IPS-15b (cell line): ENCODE data around the gene NAXE.
A peak's percentile ranks its signal among the peaks of the same experiment; 100 is the strongest.

ENCODE experiments used
- H3K27me3 ChIP-seq: one replicate; pipeline ENCODE4 v1.6.1; 2013; ENCODE audit warnings: low read length; ENCODE audit not compliant: control insufficient read depth, insufficient read depth
- H3K36me3 ChIP-seq: one replicate; pipeline ENCODE4 v1.6.1; 2013; ENCODE audit warnings: low read length; ENCODE audit not compliant: control insufficient read depth, insufficient read depth
- H3K4me1 ChIP-seq: one replicate; pipeline ENCODE4 v1.6.1; 2013; ENCODE audit warnings: mild to moderate bottlenecking, low read length; ENCODE audit not compliant: control insufficient read depth, insufficient read depth
- H3K4me3 ChIP-seq: one replicate; pipeline ENCODE4 v1.5.1; 2013; ENCODE audit warnings: low read depth, low read length
- H3K9ac ChIP-seq: one replicate; pipeline ENCODE4 v1.6.1; 2013; ENCODE audit warnings: low read depth, mild to moderate bottlenecking, low read length
- H3K9me3 ChIP-seq: one replicate; pipeline ENCODE4 v1.6.1; 2013; ENCODE audit warnings: mild to moderate bottlenecking, low read length; ENCODE audit not compliant: control insufficient read depth, insufficient read depth

Gene NAXE

DNA sequence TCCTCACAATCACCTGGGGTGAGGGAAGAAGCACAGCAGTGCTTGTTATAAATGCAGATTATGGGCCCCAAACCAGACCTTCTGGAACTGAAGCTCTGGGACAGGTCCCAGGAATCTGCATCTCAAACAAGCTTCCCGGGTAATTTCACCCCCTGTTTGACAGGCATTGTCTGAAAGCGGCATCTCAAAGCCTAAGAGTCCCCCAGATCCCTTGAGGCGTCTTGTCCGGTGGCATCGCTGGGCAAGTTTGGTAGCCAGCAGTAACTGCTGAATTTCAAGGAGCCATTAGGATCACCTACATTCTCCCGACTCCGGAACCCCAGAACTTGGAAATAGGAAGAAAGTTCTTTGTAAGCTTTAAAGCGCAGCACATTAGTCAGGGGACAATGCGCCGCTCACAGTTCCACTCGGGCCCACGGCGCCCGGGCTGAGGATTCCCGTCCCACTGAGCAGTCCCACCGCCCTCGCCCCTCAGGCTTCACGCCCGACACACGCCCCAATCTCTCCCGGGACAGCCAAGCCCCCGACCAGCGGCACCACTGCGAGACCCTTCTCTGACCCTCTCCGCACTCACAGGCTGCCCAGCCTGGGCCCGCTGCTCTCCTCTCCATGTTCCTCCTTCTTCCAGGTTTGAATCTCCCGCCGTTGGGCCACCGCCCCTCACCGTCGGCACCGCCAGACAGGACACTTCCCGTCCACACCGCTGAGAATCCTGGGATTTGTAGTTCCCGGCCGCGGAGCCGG is 19.5 kb upstream of the NAXE start, which contains the start of gene IQGAP3:
Gene IQGAP3, minus strand, starts transcription at position 647 of the 744 bp plus-strand sequence. Its CDS starts 36 bp downstream, at position 611.
- Histone ChIP-seq H3K36me3 (peaks cover 8% of the 10 kb centered on the region), H3K9ac (peak within 1 kb of the TSS; percentile 68), H3K27me3 (peaks cover 5% of the 10 kb centered on the region), H3K9me3 (no peaks in the 10 kb centered on the region), H3K4me1 (no peaks in the 10 kb centered on the region), H3K4me3 (peak within 1 kb of the TSS; percentile 95)

- Histone ChIP-seq H3K4me3 (peak overlapping the region; percentile 95), H3K36me3 (peaks cover 7% of the 10 kb centered on the region), H3K4me1 (no peaks in the 10 kb centered on the region), H3K27me3 (peaks cover 5% of the 10 kb centered on the region), H3K9me3 (no peaks in the 10 kb centered on the region), H3K9ac (no peak overlapping the region)
These were observed 18.9 kb upstream of the NAXE start for GRCh38 chr1:156572663-156573018.

DNA sequence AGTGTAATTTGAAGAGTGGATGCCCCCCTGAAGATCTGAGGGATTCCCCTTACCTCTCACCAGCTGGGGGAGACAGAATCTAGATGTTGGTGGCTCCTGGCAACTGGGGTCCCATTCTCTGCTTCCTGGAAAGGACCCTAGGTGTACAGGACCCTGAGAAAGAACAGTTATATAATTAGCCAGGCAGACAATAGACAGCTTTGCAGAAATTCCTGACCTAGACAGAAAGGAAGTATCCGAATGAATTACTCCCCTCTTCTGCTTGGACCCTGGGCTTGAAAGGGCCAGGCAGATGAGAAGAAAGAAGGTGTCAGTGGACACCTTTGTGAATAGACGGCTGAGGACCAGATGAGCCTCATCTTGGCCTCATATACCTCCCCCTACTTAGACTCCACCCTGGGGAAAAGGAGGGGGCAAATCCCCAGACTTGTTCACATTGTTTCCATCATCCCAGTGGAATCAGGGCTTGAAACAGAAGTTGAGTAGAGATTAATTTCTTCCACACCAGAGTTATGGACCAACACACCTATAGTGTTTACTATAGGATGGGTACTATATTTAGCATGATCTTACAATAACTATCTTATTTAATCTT is 17.4 kb upstream of the NAXE start:
- Histone ChIP-seq H3K4me1 (no peaks in the 10 kb centered on the region), H3K9me3 (no peaks in the 10 kb centered on the region), H3K27me3 (peaks cover 5% of the 10 kb centered on the region), H3K4me3 (no peak overlapping the region), H3K9ac (no peak overlapping the region), H3K36me3 (no peaks in the 10 kb centered on the region)

- Histone ChIP-seq H3K4me3 (no peak overlapping the region), H3K9me3 (no peaks in the 10 kb centered on the region), H3K4me1 (no peaks in the 10 kb centered on the region), H3K9ac (no peak overlapping the region), H3K27me3 (peaks cover 5% of the 10 kb centered on the region), H3K36me3 (no peaks in the 10 kb centered on the region)
These were observed 14.0 kb upstream of the NAXE start for GRCh38 chr1:156577550-156577949.

- Histone ChIP-seq H3K9me3 (no peaks in the 10 kb centered on the region), H3K36me3 (no peaks in the 10 kb centered on the region), H3K9ac (no peak overlapping the region), H3K4me3 (no peak overlapping the region), H3K4me1 (no peaks in the 10 kb centered on the region), H3K27me3 (peaks cover 2% of the 10 kb centered on the region)
These were observed 13.5 kb upstream of the NAXE start for GRCh38 chr1:156578055-156578454.

- Histone ChIP-seq H3K27me3 (no peaks in the 10 kb centered on the region), H3K9me3 (no peaks in the 10 kb centered on the region), H3K9ac (no peak within 1 kb of the TSS), H3K4me3 (no peak within 1 kb of the TSS), H3K36me3 (no peaks in the 10 kb centered on the region), H3K4me1 (peaks cover 6% of the 10 kb centered on the region)
These were observed 12.1 kb upstream of the NAXE start, which contains the start of gene TTC24 for GRCh38 chr1:156579472-156579871. TSS of gene TTC24 (plus strand) at chr1:156579723. CDS start at chr1:156581365, 1,642 bp downstream.

- Histone ChIP-seq H3K27me3 (peaks cover 3% of the 10 kb centered on the region), H3K9ac (no peak overlapping the region), H3K4me3 (no peak overlapping the region), H3K9me3 (no peaks in the 10 kb centered on the region), H3K4me1 (peaks cover 8% of the 10 kb centered on the region), H3K36me3 (no peaks in the 10 kb centered on the region)
These were observed 9.8 kb upstream of the NAXE start for GRCh38 chr1:156581661-156582387.

DNA sequence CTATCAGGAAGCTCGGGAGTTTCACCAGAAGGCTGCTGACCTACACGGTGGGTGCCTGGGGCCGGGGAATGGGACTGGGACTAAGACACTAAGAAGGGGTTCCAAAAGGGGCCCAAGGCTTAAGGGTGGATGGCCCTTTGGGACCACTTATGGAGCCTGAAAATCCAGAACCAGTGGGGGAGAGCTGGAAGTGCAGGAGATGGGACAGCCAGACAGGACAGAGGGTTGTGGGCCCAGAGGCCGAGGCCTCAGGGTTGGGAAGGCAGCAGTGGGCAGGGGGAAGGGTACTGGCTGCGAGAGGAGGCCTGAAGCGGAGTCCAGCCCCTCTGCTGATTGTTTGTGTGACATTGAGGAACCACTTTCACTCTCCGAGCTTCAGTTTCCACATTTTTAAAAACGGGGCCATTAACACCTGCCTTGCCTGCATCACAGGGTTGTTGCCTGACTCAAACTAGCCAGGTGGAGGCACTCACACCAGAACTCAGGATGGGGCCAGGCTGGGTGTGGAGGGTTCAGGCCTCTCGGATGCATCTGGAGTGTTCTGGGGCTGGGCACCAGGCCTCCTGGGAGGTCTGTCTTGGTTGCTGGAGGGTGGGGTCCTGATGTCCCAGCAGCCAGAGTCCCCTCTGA is 9.1 kb upstream of the NAXE start:
- H3K9ac ChIP-seq, result no peak overlapping the region
- no peak overlapping the region for H3K4me3 ChIP-seq
- H3K27me3 ChIP-seq, result peaks cover 3% of the 10 kb centered on the region
- H3K36me3 ChIP-seq, result no peaks in the 10 kb centered on the region
- H3K4me1 ChIP-seq, result peaks cover 8% of the 10 kb centered on the region
- no peaks in the 10 kb centered on the region for H3K9me3 ChIP-seq

DNA sequence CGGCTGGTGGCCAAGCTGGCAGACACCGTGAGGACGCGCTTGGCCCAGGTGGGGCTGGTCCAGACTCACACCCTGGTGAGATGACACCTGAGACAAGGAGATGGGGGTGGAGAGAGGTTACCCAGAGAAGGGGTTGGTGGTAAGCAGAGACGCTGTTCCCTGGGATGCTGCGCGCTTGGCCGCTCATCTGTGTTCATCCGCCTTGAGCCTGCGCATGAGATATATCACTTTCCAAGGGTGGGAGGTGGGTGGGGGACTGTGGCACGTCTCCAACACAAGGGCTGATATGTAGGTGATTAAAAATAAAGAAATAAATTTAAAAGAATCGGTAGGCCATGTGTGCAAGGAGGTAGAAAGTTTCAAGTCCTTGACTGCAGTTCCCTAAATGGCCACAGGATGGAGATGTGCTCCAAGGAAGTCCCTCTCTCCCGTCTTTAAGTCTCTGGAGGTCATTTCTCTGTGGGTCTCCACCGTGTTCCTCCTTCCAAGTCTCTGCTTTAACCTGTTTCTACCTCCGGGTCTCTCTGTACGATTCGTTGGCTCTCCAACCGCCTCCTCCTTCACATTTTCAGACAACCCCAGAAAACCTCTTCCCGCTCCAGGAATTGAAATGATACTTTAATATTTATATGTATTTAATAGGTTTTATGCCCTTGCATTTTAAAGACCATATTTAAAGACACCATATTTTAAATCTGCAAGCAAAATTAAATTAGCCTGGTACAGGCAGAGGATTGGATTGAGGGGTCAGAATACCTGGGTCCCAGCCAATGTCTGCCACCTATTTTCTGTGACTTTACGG is 7.6 kb upstream of the NAXE start:
- H3K36me3 ChIP-seq, result no peaks in the 10 kb centered on the region
- peak overlapping the region; percentile 15 for H3K4me3 ChIP-seq
- peaks cover 8% of the 10 kb centered on the region for H3K4me1 ChIP-seq
- no peaks in the 10 kb centered on the region for H3K9me3 ChIP-seq
- H3K27me3 ChIP-seq, result peaks cover 3% of the 10 kb centered on the region
- H3K9ac ChIP-seq, result peak overlapping the region; percentile 26

DNA sequence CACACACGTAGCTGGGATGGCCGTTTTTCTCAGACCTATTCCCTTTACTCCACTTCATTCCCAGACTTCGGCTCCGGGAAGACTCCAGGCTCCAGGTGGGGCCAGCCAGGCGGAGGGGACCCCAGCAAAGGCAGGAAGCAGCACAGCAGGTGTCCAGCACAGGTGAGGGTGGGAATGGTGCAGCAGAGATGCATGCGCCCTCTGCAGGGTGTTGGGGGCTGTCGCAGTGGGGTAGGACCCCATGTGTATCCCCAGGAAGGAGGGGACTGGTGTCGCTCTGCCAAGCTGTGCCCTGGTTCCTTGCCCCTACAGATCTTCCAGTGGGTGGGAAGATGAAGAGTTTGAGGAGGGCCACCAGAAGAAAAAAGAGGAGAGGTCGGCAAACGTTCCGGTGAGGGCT is 6.8 kb upstream of the NAXE start:
- peak overlapping the region; percentile 15 for H3K4me3 ChIP-seq
- H3K9me3 ChIP-seq, result no peaks in the 10 kb centered on the region
- H3K36me3 ChIP-seq, result no peaks in the 10 kb centered on the region
- H3K27me3 ChIP-seq, result peaks cover 3% of the 10 kb centered on the region
- peak overlapping the region; percentile 26 for H3K9ac ChIP-seq
- H3K4me1 ChIP-seq, result peaks cover 8% of the 10 kb centered on the region

DNA sequence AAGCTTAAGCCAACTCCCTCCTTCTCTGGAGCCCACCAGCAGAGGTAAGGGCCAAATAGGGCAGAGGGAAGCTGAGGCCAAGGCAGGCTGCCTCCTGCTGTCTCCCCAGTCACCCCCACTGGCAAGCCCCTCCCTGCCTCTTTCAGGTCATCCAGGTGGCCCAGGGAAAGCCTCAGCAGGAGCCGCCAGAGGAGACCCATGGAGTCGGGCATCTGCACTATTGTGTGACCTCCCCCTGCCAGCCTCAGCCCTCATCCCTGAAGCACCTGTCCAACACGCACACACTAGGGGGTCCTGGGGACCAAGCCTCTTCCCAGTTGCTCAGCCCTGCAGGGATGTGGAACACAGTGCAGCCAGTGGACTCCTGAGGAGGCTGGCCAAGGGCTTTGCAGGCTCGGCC is 5.3 kb upstream of the NAXE start:
- Histone ChIP-seq H3K9me3 (no peaks in the 10 kb centered on the region), H3K36me3 (no peaks in the 10 kb centered on the region), H3K4me1 (peaks cover 8% of the 10 kb centered on the region), H3K4me3 (no peak overlapping the region), H3K27me3 (peaks cover 3% of the 10 kb centered on the region), H3K9ac (no peak overlapping the region)
